Panc1 (cell line): ENCODE measurements around the gene SESN1. TPM values are rescaled to one million over a fixed set of nuclear protein-coding genes. Genes with fewer than 3 reads are reported as not detected.

ENCODE experiments used
- ATAC-seq: fragments of 200-7000 bp; cut with Tn5 transposase; 2 replicates; pipeline ENCODE4 v1.9.1; 2020; ENCODE audit warnings: mild to moderate bottlenecking, moderate library complexity
- BruUV-seq: library from RNA; stranded (reverse); fragments of 400-500 nt; replicated peaks from 2 replicates; lab custom pipeline; 2021; lab: Mats Ljungman, UMichigan
- CTCF ChIA-PET: fragments of 300-600 bp; sonication (Branson Sonifier 250); formaldehyde crosslinking; loops from one replicate; lab custom pipeline; 2022; ENCODE audit warnings: antibody characterized with exemption; lab: Charles Lee
- POLR2A ChIA-PET: fragments of 300-600 bp; sonication (Branson Sonifier 250); formaldehyde crosslinking; loops from one replicate; lab custom pipeline; 2022; ENCODE audit warnings: antibody characterized with exemption; lab: Charles Lee
- DNase-seq: peaks from one replicate; pipeline ENCODE4 v3.0.0-alpha.2; 2010; ENCODE audit warnings: low read depth, low spot score
- H3K27ac ChIP-seq: 2 replicates; pipeline ENCODE4 v1.5.1; 2011; ENCODE audit warnings: mild to moderate bottlenecking, low read length, inconsistent platforms
- H3K27me3 ChIP-seq: fragments of 200-500 bp; sonication (Bioruptor generic); 2 replicates; pipeline ENCODE4 v1.6.0; 2014; ENCODE audit warnings: low read length, inconsistent platforms; ENCODE audit not compliant: control insufficient read depth, insufficient read depth
- H3K36me3 ChIP-seq: fragments of 200-500 bp; sonication (Bioruptor generic); 2 replicates; pipeline ENCODE4 v1.5.1; 2014; ENCODE audit warnings: inconsistent platforms, mild to moderate bottlenecking, low read length, moderate library complexity; ENCODE audit not compliant: control insufficient read depth, insufficient read depth
- H3K4me1 ChIP-seq: 2 replicates; pipeline ENCODE4 v1.5.1; 2011; ENCODE audit warnings: inconsistent platforms, mild to moderate bottlenecking, low read length, moderate library complexity; ENCODE audit not compliant: control insufficient read depth, insufficient read depth
- H3K4me3 ChIP-seq, 2 experiments: 2 replicates each; pipeline ENCODE4 v1.5.1; 2011 to 2012; ENCODE audit warnings: low read depth in 2 of 2, low read length in 2 of 2, mild to moderate bottlenecking in 2 of 2, inconsistent platforms in 1 of 2, moderate library complexity in 1 of 2
- H3K9me3 ChIP-seq: fragments of 200-500 bp; sonication (Bioruptor generic); 2 replicates; pipeline ENCODE4 v1.5.1; 2014; ENCODE audit warnings: low read depth, mild to moderate bottlenecking, inconsistent platforms, low read length, moderate library complexity; ENCODE audit not compliant: control insufficient read depth, insufficient read depth
- CTCF ChIP-seq: fragments of 450-650 bp; IDR thresholded peaks from 2 replicates; pipeline ENCODE4 v1.5.1; 2017; ENCODE audit warnings: mild to moderate bottlenecking
- POLR2AphosphoS5 ChIP-seq: IDR thresholded peaks from 2 replicates; pipeline ENCODE4 v1.6.1; 2012; ENCODE audit warnings: mild to moderate bottlenecking, low read depth, low read length, moderate library complexity
- SIN3A ChIP-seq: IDR thresholded peaks from 2 replicates; pipeline ENCODE4 v1.6.1; 2012; ENCODE audit warnings: low read depth, mild to moderate bottlenecking, low read length, moderate library complexity, borderline replicate concordance; ENCODE audit not compliant: insufficient read depth
- TCF7L2 ChIP-seq: IDR thresholded peaks from 2 replicates; pipeline ENCODE4 v1.6.1; 2011; ENCODE audit warnings: mild to moderate bottlenecking, low read depth, low read length, inconsistent platforms
- in situ Hi-C: cut with HindIII; loops from 2 replicates; pipeline ENCODE4 v1.10.0; 2016; ENCODE audit warnings: low sequenced_read_pairs, low pct_unique_long_range_greater_than_20kb
- intact Hi-C: fragments of 100-400 bp; cut with micrococcal nuclease; formaldehyde crosslinking; loops from one replicate; pipeline ENCODE4 v1.10.0; 2022; ENCODE audit not compliant: unreplicated experiment
- total RNA-seq: library from RNA; stranded (reverse); gene quantifications from one replicate; pipeline ENCODE4 v1.2.1, GENCODE V29; 2021; ENCODE audit not compliant: unreplicated experiment
- TF ChIP-seq, protein P1 (sequence below), 2 experiments: IDR thresholded peaks; 2 replicates each; pipeline ENCODE4 v1.6.1; 2011 to 2012; ENCODE audit warnings: low read depth in 2 of 2, control low read depth in 1 of 2, low read length in 1 of 2, mild to moderate bottlenecking in 1 of 2, moderate library complexity in 1 of 2; ENCODE audit not compliant: insufficient read depth in 1 of 2

The SESN1 gene
- total RNA-seq, 1 experiment from 2014 or later, result 11.3 TPM

- peaks cover 15% of the 10 kb centered on the region for H3K4me1 ChIP-seq
- ChIA-PET POLR2A (interaction anchor here (0.6 kb wide), 1 partner anchor 740 kb away, joined by 3 read pairs; no protein-coding TSS in a partner anchor), CTCF (interaction anchor here (0.6 kb wide), 1 partner anchor 68 kb away, joined by 3 read pairs; no protein-coding TSS in a partner anchor)
- H3K27ac ChIP-seq, result peak overlapping the region; percentile 83
- H3K4me3 ChIP-seq, result peak overlapping the region; percentile 71 to 92
- peak; percentile 100 for ATAC-seq
- intact Hi-C loops (loop anchor here (5.0 kb wide), 1 partner anchor 378 kb away; no protein-coding TSS in a partner anchor), in situ Hi-C loops (no loop called here)
- H3K27me3 ChIP-seq, result no peaks in the 10 kb centered on the region
- DNase-seq, result peak; percentile 48
- H3K9me3 ChIP-seq, result no peaks in the 10 kb centered on the region
- BruUV-seq, result no TSS peak
- TF ChIP-seq CTCF, result no peak
- TF ChIP-seq, protein P1, sequence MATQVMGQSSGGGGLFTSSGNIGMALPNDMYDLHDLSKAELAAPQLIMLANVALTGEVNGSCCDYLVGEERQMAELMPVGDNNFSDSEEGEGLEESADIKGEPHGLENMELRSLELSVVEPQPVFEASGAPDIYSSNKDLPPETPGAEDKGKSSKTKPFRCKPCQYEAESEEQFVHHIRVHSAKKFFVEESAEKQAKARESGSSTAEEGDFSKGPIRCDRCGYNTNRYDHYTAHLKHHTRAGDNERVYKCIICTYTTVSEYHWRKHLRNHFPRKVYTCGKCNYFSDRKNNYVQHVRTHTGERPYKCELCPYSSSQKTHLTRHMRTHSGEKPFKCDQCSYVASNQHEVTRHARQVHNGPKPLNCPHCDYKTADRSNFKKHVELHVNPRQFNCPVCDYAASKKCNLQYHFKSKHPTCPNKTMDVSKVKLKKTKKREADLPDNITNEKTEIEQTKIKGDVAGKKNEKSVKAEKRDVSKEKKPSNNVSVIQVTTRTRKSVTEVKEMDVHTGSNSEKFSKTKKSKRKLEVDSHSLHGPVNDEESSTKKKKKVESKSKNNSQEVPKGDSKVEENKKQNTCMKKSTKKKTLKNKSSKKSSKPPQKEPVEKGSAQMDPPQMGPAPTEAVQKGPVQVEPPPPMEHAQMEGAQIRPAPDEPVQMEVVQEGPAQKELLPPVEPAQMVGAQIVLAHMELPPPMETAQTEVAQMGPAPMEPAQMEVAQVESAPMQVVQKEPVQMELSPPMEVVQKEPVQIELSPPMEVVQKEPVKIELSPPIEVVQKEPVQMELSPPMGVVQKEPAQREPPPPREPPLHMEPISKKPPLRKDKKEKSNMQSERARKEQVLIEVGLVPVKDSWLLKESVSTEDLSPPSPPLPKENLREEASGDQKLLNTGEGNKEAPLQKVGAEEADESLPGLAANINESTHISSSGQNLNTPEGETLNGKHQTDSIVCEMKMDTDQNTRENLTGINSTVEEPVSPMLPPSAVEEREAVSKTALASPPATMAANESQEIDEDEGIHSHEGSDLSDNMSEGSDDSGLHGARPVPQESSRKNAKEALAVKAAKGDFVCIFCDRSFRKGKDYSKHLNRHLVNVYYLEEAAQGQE (IDR thresholded peaks at IDR 0.05; ENCODE audit: insufficient read depth in 1 of 2, low read depth in 2 of 2, low read length in 1 of 2), result no peak
- TF ChIP-seq TCF7L2, result peak; percentile 68; the same call in 1 of the 2 replicates
- peak; percentile 40; the same call in 1 of the 2 replicates for TF ChIP-seq POLR2AphosphoS5
- TF ChIP-seq SIN3A, result 0 out of 2 replicates have a peak, but pooled peaks have one; percentile 41
- H3K36me3 ChIP-seq, result no peaks in the 10 kb centered on the region
Observed at GRCh38 chr6:109009236-109009961, 85.2 kb downstream of the SESN1 start.

GRCh38 chr6:109008537-109009235 lies 86.0 kb downstream of the SESN1 start:
- ChIA-PET CTCF (interaction anchor here (0.6 kb wide), 1 partner anchor 67 kb away, joined by 3 read pairs; no protein-coding TSS in a partner anchor), POLR2A (no interaction called here)
- Histone ChIP-seq H3K4me1 (peaks cover 15% of the 10 kb centered on the region), H3K36me3 (no peaks in the 10 kb centered on the region), H3K4me3 (peak overlapping the region; percentile 71 to 79), H3K9me3 (no peaks in the 10 kb centered on the region), H3K27me3 (no peaks in the 10 kb centered on the region), H3K27ac (peak overlapping the region; percentile 65)
- in situ Hi-C loops, result no loop called here
- peak; percentile 18 for DNase-seq
- TF ChIP-seq, protein P1 (IDR thresholded peaks at IDR 0.05; ENCODE audit: insufficient read depth in 1 of 2, low read depth in 2 of 2, low read length in 1 of 2), result no peak
- TF ChIP-seq POLR2AphosphoS5 (no peak), TCF7L2 (no peak), SIN3A (no peak), CTCF (no peak)
- intact Hi-C loops, result loop anchor here (5.0 kb wide), 1 partner anchor 379 kb away; no protein-coding TSS in a partner anchor
- no TSS peak for BruUV-seq
- peak; percentile 69 for ATAC-seq
